ENCODE results near the gene EWSR1.

The EWSR1 gene

DNA sequence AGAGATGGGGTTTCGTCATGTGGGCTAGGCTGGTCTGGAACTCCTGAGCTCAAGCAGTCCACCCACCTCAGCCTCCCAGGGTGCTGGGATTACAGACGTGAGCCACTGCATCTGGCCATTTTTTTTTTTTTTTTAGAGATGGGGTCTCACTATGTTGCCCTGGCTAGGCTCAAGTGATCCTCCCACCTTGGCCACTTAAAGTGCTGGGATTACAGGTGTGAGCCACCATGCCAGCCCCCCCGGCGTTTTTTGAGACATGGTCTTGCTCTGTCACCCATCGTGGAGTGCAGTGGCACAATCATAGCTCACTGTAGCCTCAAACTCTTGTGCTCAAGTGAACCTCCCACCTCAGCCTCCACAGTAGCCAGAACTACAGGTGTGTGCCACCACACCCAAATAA is 16.8 kb upstream of the EWSR1 start:
- no peaks in the 10 kb centered on the region for H3K36me3 ChIP-seq (ENCODE audit: control insufficient read depth in 1 of 2, insufficient read depth in 2 of 2, low read length in 2 of 2)
- no peaks in the 10 kb centered on the region for H3K27me3 ChIP-seq (ENCODE audit: insufficient read depth, low read length)
- H3K9me3 ChIP-seq (ENCODE audit: insufficient read depth, low read depth, low read length) = no peaks in the 10 kb centered on the region
- no peaks in the 10 kb centered on the region for H3K79me2 ChIP-seq (ENCODE audit: control insufficient read depth, insufficient read depth, low read length, poor library complexity)
- H3K14ac ChIP-seq (ENCODE audit: low read length) = no peak overlapping the region
- no peak overlapping the region for H2BK5ac ChIP-seq (ENCODE audit: low read depth, low read length, poor library complexity)
- H3K18ac ChIP-seq (ENCODE audit: low read length) = no peak overlapping the region
- no peak overlapping the region for H2BK120ac ChIP-seq (ENCODE audit: insufficient read depth, low read length, poor library complexity)
- H3K27ac ChIP-seq (ENCODE audit: low read depth, low read length) = no peak overlapping the region
- no peak overlapping the region for H3K4ac ChIP-seq (ENCODE audit: low read depth, low read length)
- H4K8ac ChIP-seq (ENCODE audit: low read depth, low read length) = no peak overlapping the region
- no peak overlapping the region for H2BK12ac ChIP-seq (ENCODE audit: low read length)
- no peak overlapping the region for H3K4me2 ChIP-seq (ENCODE audit: low read length)
- H2AFZ ChIP-seq (ENCODE audit: insufficient read depth, low read length, poor library complexity) = no peak overlapping the region
- no peak overlapping the region for H4K12ac ChIP-seq (ENCODE audit: low read depth, low read length)
- no peak for DNase-seq
- no peak overlapping the region for H3K23ac ChIP-seq (ENCODE audit: low read length)
- no peak overlapping the region for H2AK5ac ChIP-seq (ENCODE audit: low read length)
- H4K91ac ChIP-seq (ENCODE audit: low read depth, low read length) = no peak overlapping the region
- no peaks in the 10 kb centered on the region for H3K79me1 ChIP-seq (ENCODE audit: low read length)
- no peaks in the 10 kb centered on the region for H3K4me1 ChIP-seq (ENCODE audit: control insufficient read depth in 1 of 2, insufficient read depth in 2 of 2, low read length in 2 of 2)
- no CpG with 5 or more reads among the region's 5 CpGs for WGBS (ENCODE audit: extremely low coverage, insufficient coverage, insufficient read length)
- H3K9ac ChIP-seq (ENCODE audit: low read length) = no peak overlapping the region
- no peak overlapping the region for H3K4me3 ChIP-seq (ENCODE audit: low read depth, low read length)

DNA sequence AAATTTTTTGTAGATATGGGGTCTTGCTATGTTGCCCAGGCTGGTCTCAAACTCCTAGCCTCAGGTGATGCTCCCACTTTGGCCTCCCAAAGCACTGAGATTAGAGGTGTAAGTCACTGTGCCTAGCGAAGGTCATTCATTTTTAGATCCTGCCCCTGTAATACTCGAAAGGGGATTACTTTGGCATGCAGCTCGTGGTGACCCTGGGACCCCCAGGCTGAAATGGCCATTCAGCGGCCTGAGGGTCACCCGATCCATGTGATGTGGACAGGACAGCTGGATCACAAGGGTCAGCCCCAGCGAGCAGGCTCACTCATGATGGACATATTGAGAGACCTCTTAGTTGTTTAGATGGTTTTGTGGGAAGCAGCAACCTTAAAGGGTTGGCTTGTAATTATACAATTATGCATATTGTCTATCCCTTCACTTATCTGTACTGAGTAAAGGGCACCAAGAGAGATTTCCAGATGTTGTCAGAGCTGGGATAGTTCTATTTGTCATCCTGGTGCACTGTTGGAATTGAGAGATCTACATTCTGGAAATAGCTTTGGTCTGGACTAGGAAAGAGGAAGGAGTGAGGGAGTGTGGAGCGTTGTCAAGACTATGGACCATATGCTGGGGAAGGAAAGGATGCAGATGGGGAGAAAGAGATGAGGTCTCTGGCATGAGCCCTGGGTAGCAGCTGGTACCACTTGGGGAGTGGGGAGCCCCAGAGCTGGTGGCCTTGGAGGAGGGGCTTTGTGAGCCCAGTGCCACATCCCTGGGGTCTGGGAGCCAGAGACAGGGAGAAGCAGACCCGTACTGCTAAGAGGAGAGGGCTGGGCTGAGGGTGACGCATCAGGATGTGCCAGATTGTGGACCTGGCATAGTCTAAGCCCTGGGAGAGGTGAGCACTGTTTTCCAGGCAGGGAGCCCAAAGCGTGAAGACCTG is 15.8 kb upstream of the EWSR1 start:
- Histone ChIP-seq H2AK5ac (ENCODE audit: low read length) (no peak overlapping the region), H2BK12ac (ENCODE audit: low read length) (no peak overlapping the region)
- no CpG with 5 or more reads among the region's 10 CpGs for WGBS (ENCODE audit: extremely low coverage, insufficient coverage, insufficient read length)

GRCh38 chr22:29253561-29254285 is 14.3 kb upstream of the EWSR1 start:
- no peak overlapping the region for H3K14ac ChIP-seq (ENCODE audit: low read length)
- no peak overlapping the region for H2BK12ac ChIP-seq (ENCODE audit: low read length)
- no peak overlapping the region for H2AK5ac ChIP-seq (ENCODE audit: low read length)
- H3K4me1 ChIP-seq (ENCODE audit: control insufficient read depth in 1 of 2, insufficient read depth in 2 of 2, low read length in 2 of 2) = no peaks in the 10 kb centered on the region
- no peak overlapping the region for H2BK5ac ChIP-seq (ENCODE audit: low read depth, low read length, poor library complexity)
- H2AFZ ChIP-seq (ENCODE audit: insufficient read depth, low read length, poor library complexity) = no peak overlapping the region
- no peak overlapping the region for H2BK120ac ChIP-seq (ENCODE audit: insufficient read depth, low read length, poor library complexity)
- no peak overlapping the region for H3K9ac ChIP-seq (ENCODE audit: low read length)
- H3K4ac ChIP-seq (ENCODE audit: low read depth, low read length) = no peak overlapping the region
- no peaks in the 10 kb centered on the region for H3K79me1 ChIP-seq (ENCODE audit: low read length)
- H3K27ac ChIP-seq (ENCODE audit: low read depth, low read length) = no peak overlapping the region
- no peak overlapping the region for H4K91ac ChIP-seq (ENCODE audit: low read depth, low read length)
- no CpG with 5 or more reads among the region's 14 CpGs for WGBS (ENCODE audit: extremely low coverage, insufficient coverage, insufficient read length)
- H3K9me3 ChIP-seq (ENCODE audit: insufficient read depth, low read depth, low read length) = no peaks in the 10 kb centered on the region
- H4K12ac ChIP-seq (ENCODE audit: low read depth, low read length) = no peak overlapping the region
- H3K18ac ChIP-seq (ENCODE audit: low read length) = no peak overlapping the region
- no peak overlapping the region for H3K4me2 ChIP-seq (ENCODE audit: low read length)
- no peaks in the 10 kb centered on the region for H3K79me2 ChIP-seq (ENCODE audit: control insufficient read depth, insufficient read depth, low read length, poor library complexity)
- H4K8ac ChIP-seq (ENCODE audit: low read depth, low read length) = no peak overlapping the region
- no peak for DNase-seq
- H3K4me3 ChIP-seq (ENCODE audit: low read depth, low read length) = no peak overlapping the region
- no peaks in the 10 kb centered on the region for H3K36me3 ChIP-seq (ENCODE audit: control insufficient read depth in 1 of 2, insufficient read depth in 2 of 2, low read length in 2 of 2)
- no peaks in the 10 kb centered on the region for H3K27me3 ChIP-seq (ENCODE audit: insufficient read depth, low read length)
- H3K23ac ChIP-seq (ENCODE audit: low read length) = no peak overlapping the region

More for the DNA sequence above, 15.8 kb upstream of the EWSR1 start:
- no peak overlapping the region for H2AFZ ChIP-seq (ENCODE audit: insufficient read depth, low read length, poor library complexity)
- no peaks in the 10 kb centered on the region for H3K36me3 ChIP-seq (ENCODE audit: control insufficient read depth in 1 of 2, insufficient read depth in 2 of 2, low read length in 2 of 2)
- H4K12ac ChIP-seq (ENCODE audit: low read depth, low read length) = no peak overlapping the region
- no peak overlapping the region for H3K4ac ChIP-seq (ENCODE audit: low read depth, low read length)
- no peak overlapping the region for H2BK5ac ChIP-seq (ENCODE audit: low read depth, low read length, poor library complexity)
- H3K27me3 ChIP-seq (ENCODE audit: insufficient read depth, low read length) = no peaks in the 10 kb centered on the region
- no peak overlapping the region for H3K18ac ChIP-seq (ENCODE audit: low read length)
- H3K4me3 ChIP-seq (ENCODE audit: low read depth, low read length) = no peak overlapping the region
- DNase-seq = no peak
- H3K27ac ChIP-seq (ENCODE audit: low read depth, low read length) = no peak overlapping the region
- H3K79me1 ChIP-seq (ENCODE audit: low read length) = no peaks in the 10 kb centered on the region
- H4K91ac ChIP-seq (ENCODE audit: low read depth, low read length) = no peak overlapping the region
- no peak overlapping the region for H3K4me2 ChIP-seq (ENCODE audit: low read length)
- H3K14ac ChIP-seq (ENCODE audit: low read length) = no peak overlapping the region
- no peaks in the 10 kb centered on the region for H3K9me3 ChIP-seq (ENCODE audit: insufficient read depth, low read depth, low read length)
- no peaks in the 10 kb centered on the region for H3K4me1 ChIP-seq (ENCODE audit: control insufficient read depth in 1 of 2, insufficient read depth in 2 of 2, low read length in 2 of 2)
- H2BK120ac ChIP-seq (ENCODE audit: insufficient read depth, low read length, poor library complexity) = no peak overlapping the region
- no peaks in the 10 kb centered on the region for H3K79me2 ChIP-seq (ENCODE audit: control insufficient read depth, insufficient read depth, low read length, poor library complexity)
- no peak overlapping the region for H4K8ac ChIP-seq (ENCODE audit: low read depth, low read length)
- H3K23ac ChIP-seq (ENCODE audit: low read length) = no peak overlapping the region
- H3K9ac ChIP-seq (ENCODE audit: low read length) = no peak overlapping the region

DNA sequence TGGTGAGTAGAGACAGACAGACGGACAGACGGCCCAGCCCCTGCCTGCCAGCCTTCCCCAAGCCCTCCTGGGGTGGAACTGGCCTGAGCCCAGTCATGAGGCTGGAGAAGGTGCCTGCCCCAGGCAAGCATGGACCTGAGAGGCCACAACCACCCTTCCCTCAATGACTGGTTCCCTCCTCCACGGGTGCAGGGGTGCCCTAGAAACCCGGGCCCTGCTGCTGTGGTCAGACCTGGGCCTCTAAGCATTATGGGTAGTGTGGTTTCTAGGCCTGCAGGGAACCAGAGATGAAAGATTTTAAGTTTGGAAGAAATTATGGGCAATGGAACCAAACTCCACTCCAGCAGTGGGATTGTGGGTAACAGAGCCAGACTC is 13.8 kb upstream of the EWSR1 start:
- no peak for DNase-seq
- H3K36me3 ChIP-seq (ENCODE audit: control insufficient read depth in 1 of 2, insufficient read depth in 2 of 2, low read length in 2 of 2) = peaks cover 0 to under 1% of the 10 kb centered on the region in 2 experiments
- H2BK12ac ChIP-seq (ENCODE audit: low read length) = no peak overlapping the region
- H3K4me2 ChIP-seq (ENCODE audit: low read length) = no peak overlapping the region
- no peaks in the 10 kb centered on the region for H3K4me1 ChIP-seq (ENCODE audit: control insufficient read depth in 1 of 2, insufficient read depth in 2 of 2, low read length in 2 of 2)
- no peak overlapping the region for H2BK120ac ChIP-seq (ENCODE audit: insufficient read depth, low read length, poor library complexity)
- no peaks in the 10 kb centered on the region for H3K79me2 ChIP-seq (ENCODE audit: control insufficient read depth, insufficient read depth, low read length, poor library complexity)
- H4K91ac ChIP-seq (ENCODE audit: low read depth, low read length) = no peak overlapping the region
- H4K12ac ChIP-seq (ENCODE audit: low read depth, low read length) = no peak overlapping the region
- H3K9me3 ChIP-seq (ENCODE audit: insufficient read depth, low read depth, low read length) = no peaks in the 10 kb centered on the region
- H2AFZ ChIP-seq (ENCODE audit: insufficient read depth, low read length, poor library complexity) = no peak overlapping the region
- H3K23ac ChIP-seq (ENCODE audit: low read length) = no peak overlapping the region
- no peak overlapping the region for H3K4ac ChIP-seq (ENCODE audit: low read depth, low read length)
- no peak overlapping the region for H3K4me3 ChIP-seq (ENCODE audit: low read depth, low read length)
- no peak overlapping the region for H3K18ac ChIP-seq (ENCODE audit: low read length)
- no peak overlapping the region for H3K9ac ChIP-seq (ENCODE audit: low read length)
- no peak overlapping the region for H3K27ac ChIP-seq (ENCODE audit: low read depth, low read length)
- no peak overlapping the region for H2BK5ac ChIP-seq (ENCODE audit: low read depth, low read length, poor library complexity)
- WGBS (ENCODE audit: extremely low coverage, insufficient coverage, insufficient read length) = no CpG with 5 or more reads among the region's 4 CpGs
- H4K8ac ChIP-seq (ENCODE audit: low read depth, low read length) = no peak overlapping the region
- H3K27me3 ChIP-seq (ENCODE audit: insufficient read depth, low read length) = no peaks in the 10 kb centered on the region
- no peaks in the 10 kb centered on the region for H3K79me1 ChIP-seq (ENCODE audit: low read length)
- H3K14ac ChIP-seq (ENCODE audit: low read length) = no peak overlapping the region
- H2AK5ac ChIP-seq (ENCODE audit: low read length) = no peak overlapping the region
